ENCODE results near the gene TNS2. TPM values are rescaled to one million over a fixed set of nuclear protein-coding genes. Genes with fewer than 3 reads are reported as not detected.

TNS2 gene, protein sequence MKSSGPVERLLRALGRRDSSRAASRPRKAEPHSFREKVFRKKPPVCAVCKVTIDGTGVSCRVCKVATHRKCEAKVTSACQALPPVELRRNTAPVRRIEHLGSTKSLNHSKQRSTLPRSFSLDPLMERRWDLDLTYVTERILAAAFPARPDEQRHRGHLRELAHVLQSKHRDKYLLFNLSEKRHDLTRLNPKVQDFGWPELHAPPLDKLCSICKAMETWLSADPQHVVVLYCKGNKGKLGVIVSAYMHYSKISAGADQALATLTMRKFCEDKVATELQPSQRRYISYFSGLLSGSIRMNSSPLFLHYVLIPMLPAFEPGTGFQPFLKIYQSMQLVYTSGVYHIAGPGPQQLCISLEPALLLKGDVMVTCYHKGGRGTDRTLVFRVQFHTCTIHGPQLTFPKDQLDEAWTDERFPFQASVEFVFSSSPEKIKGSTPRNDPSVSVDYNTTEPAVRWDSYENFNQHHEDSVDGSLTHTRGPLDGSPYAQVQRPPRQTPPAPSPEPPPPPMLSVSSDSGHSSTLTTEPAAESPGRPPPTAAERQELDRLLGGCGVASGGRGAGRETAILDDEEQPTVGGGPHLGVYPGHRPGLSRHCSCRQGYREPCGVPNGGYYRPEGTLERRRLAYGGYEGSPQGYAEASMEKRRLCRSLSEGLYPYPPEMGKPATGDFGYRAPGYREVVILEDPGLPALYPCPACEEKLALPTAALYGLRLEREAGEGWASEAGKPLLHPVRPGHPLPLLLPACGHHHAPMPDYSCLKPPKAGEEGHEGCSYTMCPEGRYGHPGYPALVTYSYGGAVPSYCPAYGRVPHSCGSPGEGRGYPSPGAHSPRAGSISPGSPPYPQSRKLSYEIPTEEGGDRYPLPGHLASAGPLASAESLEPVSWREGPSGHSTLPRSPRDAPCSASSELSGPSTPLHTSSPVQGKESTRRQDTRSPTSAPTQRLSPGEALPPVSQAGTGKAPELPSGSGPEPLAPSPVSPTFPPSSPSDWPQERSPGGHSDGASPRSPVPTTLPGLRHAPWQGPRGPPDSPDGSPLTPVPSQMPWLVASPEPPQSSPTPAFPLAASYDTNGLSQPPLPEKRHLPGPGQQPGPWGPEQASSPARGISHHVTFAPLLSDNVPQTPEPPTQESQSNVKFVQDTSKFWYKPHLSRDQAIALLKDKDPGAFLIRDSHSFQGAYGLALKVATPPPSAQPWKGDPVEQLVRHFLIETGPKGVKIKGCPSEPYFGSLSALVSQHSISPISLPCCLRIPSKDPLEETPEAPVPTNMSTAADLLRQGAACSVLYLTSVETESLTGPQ (N-terminal part only)
- 33.7 and 50.1 TPM in 2 replicates for total RNA-seq

DNA sequence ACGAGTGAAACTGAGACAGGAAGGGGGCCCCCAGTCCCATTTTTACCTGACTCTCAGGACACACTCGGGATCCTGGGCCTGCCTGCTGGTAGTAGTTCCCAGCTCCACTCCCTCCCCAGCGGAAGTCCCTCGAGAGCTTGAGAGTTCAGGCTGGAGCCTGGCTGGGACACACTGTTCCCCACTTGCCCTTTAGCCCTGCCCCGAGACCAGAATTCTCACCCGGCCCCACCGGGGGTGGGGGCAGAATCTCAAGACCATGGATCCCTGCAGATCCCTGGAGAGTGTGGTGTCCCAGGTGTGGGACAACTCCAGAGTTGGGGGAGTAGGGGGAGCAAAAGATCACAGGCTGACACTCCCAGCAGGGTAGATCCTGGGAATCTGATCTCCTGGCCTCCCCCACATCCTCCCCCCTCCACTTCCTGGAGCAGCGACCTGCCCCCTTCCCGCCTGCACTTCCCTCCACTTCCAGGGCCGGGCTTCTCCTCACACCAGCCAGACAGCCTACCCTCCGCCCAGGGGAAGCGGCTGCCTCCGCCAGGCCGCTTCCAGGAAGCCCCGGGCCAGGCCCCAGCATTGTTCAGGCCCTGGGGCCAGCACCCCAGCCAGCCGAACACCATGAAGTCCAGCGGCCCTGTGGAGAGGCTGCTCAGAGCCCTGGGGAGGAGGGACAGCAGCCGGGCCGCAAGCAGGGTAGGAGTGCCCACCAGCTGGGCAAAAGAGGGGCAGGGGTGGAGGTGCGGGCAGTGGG is at the start of gene TNS2:
TSS of gene TNS2 (plus strand) at position 495 of the 748 bp plus-strand sequence. CDS start at position 616, 121 bp downstream.

DNA sequence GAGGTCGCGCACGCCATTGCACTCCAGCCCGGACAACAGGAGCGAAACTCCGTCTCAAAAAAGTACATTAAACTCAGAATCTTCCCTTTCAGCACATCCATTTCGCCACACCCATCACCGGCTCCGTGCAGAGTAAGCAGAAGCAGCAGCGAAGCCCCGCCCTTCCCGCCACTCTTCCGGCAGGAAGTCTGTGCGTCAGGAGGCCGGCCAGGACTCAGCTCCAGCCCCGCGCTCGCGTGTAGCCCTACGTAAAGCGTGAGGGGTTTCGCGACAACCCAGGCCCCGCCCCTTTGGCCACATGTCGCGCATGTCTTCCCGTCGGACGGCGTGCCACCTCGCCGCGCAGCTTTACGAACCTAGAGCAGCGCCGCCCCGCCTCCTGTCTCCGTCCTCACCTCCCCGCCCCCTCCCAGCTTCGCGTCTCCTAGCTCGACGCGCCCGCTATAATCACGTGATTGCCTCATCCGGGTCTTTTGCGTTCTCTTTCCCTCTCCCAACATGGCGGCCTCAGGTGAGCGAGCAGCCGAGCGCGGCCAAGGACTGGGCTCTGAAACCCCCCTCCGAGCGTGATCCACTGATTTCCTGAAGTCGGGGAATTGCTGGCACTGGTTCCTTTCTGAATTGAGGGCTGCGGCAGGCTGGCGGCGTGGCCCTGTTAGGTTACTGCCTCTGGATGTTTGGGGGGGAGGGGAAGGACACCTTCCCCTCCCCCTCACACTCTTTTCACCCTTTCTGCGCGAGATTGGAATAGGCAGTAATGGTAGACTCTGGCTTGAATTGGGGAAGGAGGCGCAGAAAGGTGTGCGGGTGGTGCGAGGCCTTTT is 43.7 kb upstream of the TNS2 start, which contains the start of gene EIF4B:
TSS of gene EIF4B (plus strand) at position 471 of the 824 bp plus-strand sequence. CDS start at position 499, 28 bp downstream.

DNA sequence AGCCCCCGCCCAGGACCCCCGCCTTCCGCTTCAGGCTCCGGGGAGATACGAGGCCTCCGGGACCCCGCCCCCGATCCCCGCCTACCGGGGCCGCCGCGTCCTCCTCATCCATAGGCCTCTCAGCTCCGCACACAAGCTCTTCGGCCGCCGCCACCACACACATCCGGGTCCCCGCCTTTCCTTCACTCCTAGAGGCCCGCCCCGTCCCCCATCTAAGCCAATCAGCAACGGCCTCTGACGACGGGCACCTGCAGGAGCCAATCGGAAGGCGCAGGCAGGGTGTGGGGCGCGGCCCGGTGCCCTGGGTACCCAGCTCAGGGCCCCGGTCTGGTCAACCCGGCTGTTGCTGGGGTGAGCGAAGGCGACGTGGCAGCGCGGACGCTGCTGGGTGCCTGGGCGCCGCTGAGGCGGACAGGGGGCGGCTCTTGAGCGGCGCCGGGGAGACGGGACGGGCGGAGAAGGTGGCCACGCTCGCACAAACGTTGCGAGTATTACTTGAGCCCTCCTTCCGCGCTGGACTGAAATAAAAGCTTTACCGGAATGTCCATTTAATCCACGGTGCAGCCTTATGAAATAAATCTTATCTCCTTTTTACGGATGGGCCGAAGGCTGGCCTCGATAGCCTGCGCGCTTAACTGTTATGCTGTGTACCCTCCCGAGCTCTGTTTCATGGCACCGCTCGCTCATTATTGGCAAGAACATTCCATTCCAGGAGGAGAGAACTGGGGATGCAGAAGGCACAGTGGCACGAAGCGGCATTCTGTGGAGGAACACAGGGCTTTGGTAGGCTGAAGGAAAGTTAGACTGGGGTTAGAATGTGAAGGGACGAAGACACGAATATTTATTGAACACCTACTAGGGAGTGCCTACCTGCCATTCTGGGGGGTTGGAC is 29.6 kb downstream of the TNS2 start, which contains the start of gene SPRYD3:
TSS of gene SPRYD3 (minus strand) at position 165 of the 892 bp plus-strand sequence. CDS start at position 108, 57 bp downstream.

DNA sequence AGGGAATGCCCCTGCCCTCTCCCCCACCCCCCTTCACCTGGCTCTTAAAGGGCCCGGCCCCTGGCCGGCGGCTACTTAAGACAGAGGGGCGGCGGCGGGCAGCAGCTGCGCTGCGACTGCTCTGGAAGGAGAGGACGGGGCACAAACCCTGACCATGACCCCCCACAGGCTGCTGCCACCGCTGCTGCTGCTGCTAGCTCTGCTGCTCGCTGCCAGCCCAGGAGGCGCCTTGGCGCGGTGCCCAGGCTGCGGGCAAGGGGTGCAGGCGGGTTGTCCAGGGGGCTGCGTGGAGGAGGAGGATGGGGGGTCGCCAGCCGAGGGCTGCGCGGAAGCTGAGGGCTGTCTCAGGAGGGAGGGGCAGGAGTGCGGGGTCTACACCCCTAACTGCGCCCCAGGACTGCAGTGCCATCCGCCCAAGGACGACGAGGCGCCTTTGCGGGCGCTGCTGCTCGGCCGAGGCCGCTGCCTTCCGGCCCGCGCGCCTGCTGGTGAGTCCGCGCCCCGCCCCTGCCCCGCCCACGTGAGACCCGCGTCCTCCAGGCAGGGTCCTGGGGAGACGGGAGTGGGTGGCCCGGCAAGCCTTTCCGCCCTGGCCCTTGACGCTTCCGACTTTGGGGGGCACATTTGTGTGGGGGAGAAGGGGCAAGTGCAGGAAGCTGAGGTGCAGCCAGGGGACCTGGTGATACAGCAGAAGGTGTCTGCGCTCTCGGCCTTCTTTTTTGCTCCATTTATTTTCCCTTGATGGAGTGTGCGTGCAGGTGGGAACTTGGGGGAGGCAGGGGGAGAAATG is 47.9 kb downstream of the TNS2 start, which contains the start of gene IGFBP6:
TSS of gene IGFBP6 (plus strand) at position 104 of the 790 bp plus-strand sequence. CDS start at position 155, 51 bp downstream.

DNA sequence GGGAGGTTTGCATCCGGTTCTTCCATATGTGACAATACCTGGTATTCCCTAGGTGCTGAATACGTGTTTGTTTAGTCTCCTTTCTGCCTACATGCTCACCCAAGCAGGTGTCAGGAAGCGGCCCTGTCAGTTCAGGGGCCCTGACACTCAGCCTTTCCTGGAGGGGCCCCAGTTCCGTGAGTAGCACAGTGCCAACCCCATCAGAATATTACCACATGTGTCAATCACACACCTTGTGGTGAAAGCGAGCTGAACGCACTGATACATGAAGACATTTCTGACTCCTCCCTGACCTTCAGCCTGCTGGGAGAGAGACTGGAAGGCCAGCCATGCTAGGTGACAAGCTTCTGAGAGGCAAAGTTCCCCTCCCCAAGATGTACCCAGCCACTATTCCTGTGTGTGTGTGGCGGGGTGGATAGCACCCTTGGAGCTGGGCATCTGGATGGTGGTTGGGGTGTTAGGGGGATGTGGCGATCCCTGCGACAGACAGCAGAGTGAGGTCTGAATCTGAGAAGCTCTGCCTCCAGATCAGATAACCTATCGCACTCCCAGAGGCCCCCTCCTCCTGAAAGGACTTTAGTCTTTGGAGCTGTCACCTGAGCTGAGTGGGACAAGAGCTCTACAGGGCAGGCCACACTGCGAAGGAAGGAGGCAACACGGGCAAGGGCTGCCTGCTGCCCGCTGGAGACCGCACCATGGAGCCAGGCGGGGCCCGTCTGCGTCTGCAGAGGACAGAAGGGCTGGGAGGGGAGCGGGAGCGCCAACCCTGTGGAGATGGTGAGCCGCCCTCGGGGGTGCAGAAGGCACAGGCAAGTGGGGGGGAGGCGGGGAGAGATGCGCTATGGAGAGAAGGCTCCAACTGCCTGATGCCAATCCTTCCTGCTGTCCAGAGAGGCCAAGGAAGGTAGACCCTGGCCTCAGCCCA is 53.3 kb downstream of the TNS2 start, which contains the start of gene SOAT2:
TSS of gene SOAT2 (plus strand) at position 604 of the 925 bp plus-strand sequence. CDS start at position 696, 92 bp downstream.

Small RNA genes lying within 50 kb of the gene (small RNA-seq; reads per million reads assigned to genes)
- gene MIR6757 (ENCODE audit: low replicate concordance) = not detected

Other genes starting within 250 kb of the TNS2 start
- gene KRT4, start 235.9 kb upstream of the TNS2 start, total RNA-seq = 0.14 TPM in 1 of 2 replicates, not detected in the other
- gene KRT79, start 215.8 kb upstream of the TNS2 start, total RNA-seq = 0.72 TPM in 1 of 2 replicates, not detected in the other
- gene KRT78, start 201.1 kb upstream of the TNS2 start, total RNA-seq = not detected in 2 replicates
- gene KRT8, start 145.0 kb upstream of the TNS2 start, total RNA-seq = 217 and 272 TPM in 2 replicates
- gene KRT18, start 100.9 kb upstream of the TNS2 start, total RNA-seq = 1,776 and 1,872 TPM in 2 replicates
- 649 and 1,935 TPM in 2 replicates for gene EIF4B, start 43.6 kb upstream of the TNS2 start, total RNA-seq
- 19.9 and 35.5 TPM in 2 replicates for gene SPRYD3, start 29.3 kb downstream of the TNS2 start, total RNA-seq
- 160 and 250 TPM in 2 replicates for gene IGFBP6, start 47.6 kb downstream of the TNS2 start, total RNA-seq
- not detected in 2 replicates for gene SOAT2, start 53.4 kb downstream of the TNS2 start, total RNA-seq
- 8.6 and 15.5 TPM in 2 replicates for gene ZNF740, start 130.7 kb downstream of the TNS2 start, total RNA-seq
- gene CSAD, start 130.9 kb downstream of the TNS2 start, total RNA-seq = 3.5 and 5.9 TPM in 2 replicates
- under 0.01 and 0.29 TPM in 2 replicates for gene ITGB7, start 157.2 kb downstream of the TNS2 start, total RNA-seq
- gene RARG, start 182.1 kb downstream of the TNS2 start, total RNA-seq = 18.2 and 23.9 TPM in 2 replicates
- gene ESPL1, start 218.2 kb downstream of the TNS2 start, total RNA-seq = 0.66 and 19.0 TPM in 2 replicates
- gene PFDN5, start 245.5 kb downstream of the TNS2 start, total RNA-seq = 180 and 363 TPM in 2 replicates
- gene MYG1, start 249.6 kb downstream of the TNS2 start, total RNA-seq = 53.1 and 74.2 TPM in 2 replicates

Data from placental pericyte (primary cell).